HG02938 (cell line): Measurements from ENCODE around the gene FAM199X.
"Not testable (repeated sequence)": the region's sequence is repeated elsewhere in the genome, so short reads cannot be mapped to it uniquely, and the experiment has no call there.

Experiments used
- ATAC-seq: cut with Tn5 transposase; IDR thresholded peaks from one replicate; pipeline ENCODE4 v1.9.1; 2021; ENCODE audit warnings: mild to moderate bottlenecking, moderate library complexity; ENCODE audit not compliant: unreplicated experiment

FAM199X gene

GRCh38 chrX:104187931-104188330, 21.7 kb downstream of the FAM199X start:
- no peak for ATAC-seq

- ATAC-seq: no peak
These were observed 23.6 kb downstream of the FAM199X start for GRCh38 chrX:104189837-104190236.

GRCh38 chrX:104193485-104193884, 27.2 kb downstream of the FAM199X start:
- no peak for ATAC-seq

- no peak for ATAC-seq
These were observed 28.8 kb downstream of the FAM199X start for GRCh38 chrX:104195013-104195412.

- ATAC-seq: peak; percentile 70
These were observed 29.3 kb downstream of the FAM199X start for GRCh38 chrX:104195489-104196084.

GRCh38 chrX:104205548-104205947, 39.3 kb downstream of the FAM199X start:
- no peak for ATAC-seq

- ATAC-seq: no peak
These were observed 44.9 kb downstream of the FAM199X start for GRCh38 chrX:104211187-104211586.

GRCh38 chrX:104230060-104230459, 63.8 kb downstream of the FAM199X start:
- not testable (repeated sequence) for ATAC-seq
